IMR-90 (cell line): ENCODE results near the gene ASH1L. TPM values are rescaled to one million over a fixed set of nuclear protein-coding genes. Genes with fewer than 3 reads are reported as not detected.

Source experiments
- ATAC-seq: fragments of 200-7000 bp; cut with Tn5 transposase; 2 replicates; pipeline ENCODE4 v1.9.1; 2020; ENCODE audit warnings: low read depth, mild to moderate bottlenecking, moderate library complexity
- BruUV-seq: library from RNA; stranded (reverse); fragments of 400-500 nt; replicated peaks from 2 replicates; lab custom pipeline; 2021; lab: Mats Ljungman, UMichigan
- CTCF ChIA-PET: fragments of 300-600 bp; formaldehyde crosslinking; extraction: SDS; loops from one replicate; lab custom pipeline; 2021; ENCODE audit warnings: antibody characterized with exemption; lab: Yijun Ruan, JAX
- POLR2A ChIA-PET: fragments of 300-600 bp; sonication (Branson Sonifier 250); formaldehyde crosslinking; loops from one replicate; lab custom pipeline; 2022; ENCODE audit warnings: antibody characterized with exemption; ENCODE audit not compliant: unreplicated experiment; lab: Charles Lee
- DNase-seq: peaks from one replicate; pipeline ENCODE4 v3.0.0; 2013
- H2AFZ ChIP-seq: replicated peaks from 2 replicates; pipeline ENCODE3; 2013; ENCODE audit warnings: low read length, mild to moderate bottlenecking; ENCODE audit not compliant: poor library complexity
- H2AK5ac ChIP-seq: 2 replicates; pipeline ENCODE4 v1.6.1; 2013; ENCODE audit warnings: low read depth, low read length, inconsistent platforms
- H2AK9ac ChIP-seq: replicated peaks from 2 replicates; pipeline ENCODE3; 2013; ENCODE audit warnings: mild to moderate bottlenecking, low read depth, low read length, moderate library complexity; ENCODE audit not compliant: poor library complexity
- H2BK120ac ChIP-seq: 2 replicates; pipeline ENCODE4 v1.6.1; 2013; ENCODE audit warnings: low read depth, low read length, inconsistent platforms
- H2BK15ac ChIP-seq: 3 replicates; pipeline ENCODE4 v1.6.1; 2013; ENCODE audit warnings: low read depth, low read length, inconsistent platforms
- H2BK20ac ChIP-seq: 2 replicates; pipeline ENCODE4 v1.6.1; 2013; ENCODE audit warnings: low read depth, mild to moderate bottlenecking, inconsistent platforms, low read length, moderate library complexity
- H2BK5ac ChIP-seq: 2 replicates; pipeline ENCODE4 v1.6.1; 2013; ENCODE audit warnings: mild to moderate bottlenecking, low read depth, low read length, inconsistent platforms; ENCODE audit not compliant: poor library complexity, severe bottlenecking
- H3K14ac ChIP-seq: replicated peaks from 2 replicates; pipeline ENCODE4 v1.6.1; 2013; ENCODE audit warnings: low read depth, low read length, inconsistent platforms
- H3K18ac ChIP-seq: 2 replicates; pipeline ENCODE4 v1.6.1; 2013; ENCODE audit warnings: low read depth, low read length, control low read depth
- H3K23ac ChIP-seq: 2 replicates; pipeline ENCODE4 v1.6.1; 2013; ENCODE audit warnings: low read depth, low read length, inconsistent platforms
- H3K27ac ChIP-seq: 2 replicates; pipeline ENCODE4 v1.5.1; 2013; ENCODE audit warnings: mild to moderate bottlenecking, control low read depth, low read length; ENCODE audit not compliant: insufficient read depth
- H3K27me3 ChIP-seq: 2 replicates; pipeline ENCODE4 v1.6.1; 2013; ENCODE audit warnings: low read length; ENCODE audit not compliant: control insufficient read depth, insufficient read depth
- H3K36me3 ChIP-seq: 2 replicates; pipeline ENCODE4 v1.6.1; 2013; ENCODE audit warnings: low read length, mixed read lengths; ENCODE audit not compliant: control insufficient read depth, insufficient read depth
- H3K4ac ChIP-seq: 2 replicates; pipeline ENCODE4 v1.6.1; 2013; ENCODE audit warnings: low read depth, low read length, inconsistent platforms
- H3K4me1 ChIP-seq: 2 replicates; pipeline ENCODE4 v1.6.1; 2013; ENCODE audit warnings: low read length, mixed read lengths; ENCODE audit not compliant: control insufficient read depth, insufficient read depth
- H3K4me2 ChIP-seq: 2 replicates; pipeline ENCODE4 v1.6.1; 2013; ENCODE audit warnings: low read depth, mild to moderate bottlenecking, control low read depth, low read length, moderate library complexity
- H3K4me3 ChIP-seq: 2 replicates; pipeline ENCODE4 v1.5.1; 2013; ENCODE audit warnings: low read depth, mild to moderate bottlenecking, control low read depth, low read length, moderate library complexity; ENCODE audit not compliant: insufficient read depth
- H3K56ac ChIP-seq: 2 replicates; pipeline ENCODE4 v1.6.1; 2013; ENCODE audit warnings: low read length, inconsistent platforms; ENCODE audit not compliant: insufficient read depth; ENCODE audit errors: extremely low read depth
- H3K79me1 ChIP-seq, 2 experiments: 2 replicates each; pipeline ENCODE4 v1.6.1; 2013; ENCODE audit warnings: low read length in 2 of 2, inconsistent platforms in 1 of 2, low read depth in 1 of 2
- H3K9ac ChIP-seq: 2 replicates; pipeline ENCODE4 v1.6.1; 2013; ENCODE audit warnings: low read depth, low read length, control low read depth
- H3K9me1 ChIP-seq: 2 replicates; pipeline ENCODE4 v1.6.1; 2013; ENCODE audit warnings: low read length, inconsistent platforms; ENCODE audit not compliant: insufficient read depth
- H3K9me3 ChIP-seq: 2 replicates; pipeline ENCODE4 v1.6.1; 2013; ENCODE audit warnings: low read length; ENCODE audit not compliant: control insufficient read depth, insufficient read depth
- H4K20me1 ChIP-seq: 2 replicates; pipeline ENCODE4 v1.6.1; 2013; ENCODE audit warnings: low read length, inconsistent platforms; ENCODE audit not compliant: insufficient read depth
- H4K5ac ChIP-seq: 2 replicates; pipeline ENCODE4 v1.6.1; 2013; ENCODE audit warnings: mild to moderate bottlenecking, low read depth, low read length, control low read depth
- H4K8ac ChIP-seq, 2 experiments: 2 replicates each; pipeline ENCODE4 v1.6.1; 2013; ENCODE audit warnings: low read depth in 2 of 2, low read length in 2 of 2, control low read depth in 1 of 2, inconsistent platforms in 1 of 2
- H4K91ac ChIP-seq: 2 replicates; pipeline ENCODE4 v1.6.1; 2013; ENCODE audit warnings: low read depth, low read length, inconsistent platforms; ENCODE audit not compliant: insufficient read depth
- ELK1 ChIP-seq: fragments of 150-350 bp; IDR thresholded peaks from 2 replicates; pipeline ENCODE4 v1.6.1; 2016; ENCODE audit warnings: low read depth, mild to moderate bottlenecking, low read length, moderate library complexity, borderline replicate concordance
- FOS ChIP-seq: fragments of 150-350 bp; IDR thresholded peaks from 2 replicates; pipeline ENCODE4 v1.6.1; 2016; ENCODE audit warnings: low read depth, low read length
- MXI1 ChIP-seq: IDR thresholded peaks from 2 replicates; pipeline ENCODE4 v1.6.1; 2012; ENCODE audit warnings: low read depth, mild to moderate bottlenecking, low read length, moderate library complexity, borderline replicate concordance
- WGBS, 2 experiments: methylation state at CpG; one replicate each; pipeline versions ENCODE4 v1.1.5 to v1.1.7; 2013; ENCODE audit warnings: missing lambda C conversion rate in 2 of 2; ENCODE audit not compliant: insufficient read length in 1 of 2; ENCODE audit errors: extremely low coverage in 2 of 2; 5-methylcytosine and 5-hydroxymethylcytosine counted together
- dilution Hi-C: fragments of 300-500 bp; cut with HindIII; formaldehyde crosslinking; loops from one replicate; pipeline ENCODE4 v1.14.3; 2018; ENCODE audit warnings: low sequenced_read_pairs; ENCODE audit not compliant: unreplicated experiment
- in situ Hi-C: fragments of 300-500 bp; cut with MboI; formaldehyde crosslinking; loops from 3 replicates; pipeline ENCODE4 v1.14.3; 2019; ENCODE audit warnings: low sequenced_read_pairs, inconsistent platforms, mixed read lengths
- intact Hi-C: fragments of 100-400 bp; cut with micrococcal nuclease; formaldehyde crosslinking; loops from 2 replicates; pipeline ENCODE4 v1.10.0; 2022
- polyA plus RNA-seq, 3 experiments: library from polyadenylated mRNA; depleted of rRNA; stranded (reverse); fragments of >200 nt; gene quantifications; 2 replicates each; pipeline ENCODE4 v1.2.3, GENCODE V29; 2012; ENCODE audit warnings: low replicate concordance in 1 of 3
- total RNA-seq: library from RNA; depleted of rRNA; stranded (reverse); fragments of >200 nt; gene quantifications from 2 replicates; pipeline ENCODE4 v1.2.3, GENCODE V29; 2012

Gene ASH1L
- total and polyA plus RNA-seq, 2 of the 4 experiments (the other 2 are of a cell fraction), result 13.7 to 18.5 TPM

GRCh38 chr1:155522069-155522468 lies 40.5 kb downstream of the ASH1L start:
- H2BK120ac ChIP-seq, result no peak overlapping the region
- H3K23ac ChIP-seq, result no peak overlapping the region
- H2BK15ac ChIP-seq, result no peak overlapping the region
- BruUV-seq, result no TSS peak
- POLR2A ChIA-PET, result no interaction called here
- DNase-seq (no peak), ATAC-seq (no peak)
- H3K4ac ChIP-seq, result no peak overlapping the region
- H2BK20ac ChIP-seq, result no peak overlapping the region
- intact Hi-C loops (no loop called here), dilution Hi-C loops (no loop called here), in situ Hi-C loops (no loop called here)
- H3K79me1 ChIP-seq, result peaks cover 21 to 64% of the 10 kb centered on the region in 2 experiments
- no peak overlapping the region for H3K18ac ChIP-seq
- peaks cover 40% of the 10 kb centered on the region for H4K20me1 ChIP-seq
- H3K4me1 ChIP-seq, result peaks cover 1% of the 10 kb centered on the region; the same call in 1 of the 2 replicates
- H4K5ac ChIP-seq, result no peak overlapping the region
- peaks cover 9% of the 10 kb centered on the region; the same call in 1 of the 2 replicates for H3K9me1 ChIP-seq
- no peak overlapping the region for H3K4me2 ChIP-seq
- H2AK9ac ChIP-seq, result no peak overlapping the region
- CTCF ChIA-PET, result interaction anchor here (0.5 kb wide), 1 partner anchor 171 kb away, joined by 3 read pairs; no protein-coding TSS in a partner anchor
- H3K9ac ChIP-seq, result no peak overlapping the region
- H4K8ac ChIP-seq, result no peak overlapping the region
- no peaks in the 10 kb centered on the region for H3K9me3 ChIP-seq
- no peak overlapping the region for H3K27ac ChIP-seq
- no peak overlapping the region for H3K14ac ChIP-seq
- H3K4me3 ChIP-seq, result no peak overlapping the region
- no peak overlapping the region for H2AK5ac ChIP-seq
- no peak overlapping the region for H4K91ac ChIP-seq
- peaks cover 6% of the 10 kb centered on the region for H3K36me3 ChIP-seq
- no peak overlapping the region for H3K56ac ChIP-seq
- no peaks in the 10 kb centered on the region for H3K27me3 ChIP-seq
- 100% methylated on average over 2 of the region's 2 CpGs; no CpG with 5 or more reads in 1 of the 2 experiments for WGBS, 2 experiments
- TF ChIP-seq MXI1 (no peak), FOS (no peak), ELK1 (no peak)
- no peak overlapping the region for H2BK5ac ChIP-seq
- H2AFZ ChIP-seq, result no peak overlapping the region
